GM18868 (cell line): ENCODE results near the gene MAP6.

Experiments used
- ATAC-seq: cut with Tn5 transposase; IDR thresholded peaks from one replicate; pipeline ENCODE4 v1.9.1; 2021; ENCODE audit warnings: mild to moderate bottlenecking, moderate library complexity; ENCODE audit not compliant: unreplicated experiment

Gene MAP6

GRCh38 chr11:75632450-75632849 lies 36.4 kb downstream of the MAP6 start:
- ATAC-seq = no peak

- no peak for ATAC-seq
Measured at GRCh38 chr11:75631086-75631730, 37.6 kb downstream of the MAP6 start.

GRCh38 chr11:75627906-75628668 lies 40.8 kb downstream of the MAP6 start:
- ATAC-seq = no peak

GRCh38 chr11:75626889-75627529 lies 41.8 kb downstream of the MAP6 start:
- no peak for ATAC-seq

- no peak for ATAC-seq
Measured at GRCh38 chr11:75625991-75626888, 42.6 kb downstream of the MAP6 start.

GRCh38 chr11:75625021-75625420 lies 43.8 kb downstream of the MAP6 start:
- ATAC-seq = no peak

GRCh38 chr11:75616281-75616680 lies 52.6 kb downstream of the MAP6 start:
- no peak for ATAC-seq

- ATAC-seq = no peak
Measured at GRCh38 chr11:75615751-75616150, 53.1 kb downstream of the MAP6 start.

- no peak for ATAC-seq
Measured at GRCh38 chr11:75611823-75612222, 57.0 kb downstream of the MAP6 start.

- ATAC-seq = no peak
Measured at GRCh38 chr11:75606099-75606498, 62.7 kb downstream of the MAP6 start.

- ATAC-seq = no peak
Measured at GRCh38 chr11:75603791-75604736, 64.8 kb downstream of the MAP6 start.

GRCh38 chr11:75602951-75603350 lies 65.9 kb downstream of the MAP6 start:
- no peak for ATAC-seq

GRCh38 chr11:75601494-75601893 lies 67.3 kb downstream of the MAP6 start:
- ATAC-seq = no peak

- no peak for ATAC-seq
Measured at GRCh38 chr11:75600356-75600755, 68.5 kb downstream of the MAP6 start.

- ATAC-seq = no peak
Measured at GRCh38 chr11:75598900-75599299, 69.9 kb downstream of the MAP6 start.

GRCh38 chr11:75598264-75598663 lies 70.6 kb downstream of the MAP6 start:
- no peak for ATAC-seq

GRCh38 chr11:75597636-75598035 lies 71.2 kb downstream of the MAP6 start:
- ATAC-seq = no peak

GRCh38 chr11:75596914-75597313 lies 71.9 kb downstream of the MAP6 start:
- no peak for ATAC-seq

GRCh38 chr11:75595429-75595828 lies 73.4 kb downstream of the MAP6 start:
- ATAC-seq = no peak

- no peak for ATAC-seq
Measured at GRCh38 chr11:75594211-75594610, 74.6 kb downstream of the MAP6 start.
